ENCODE results near the gene GMPR2.

GRCh38 chr14:24261969-24262327 is 29.2 kb downstream of the GMPR2 start:
- TF ChIP-seq, protein P1, sequence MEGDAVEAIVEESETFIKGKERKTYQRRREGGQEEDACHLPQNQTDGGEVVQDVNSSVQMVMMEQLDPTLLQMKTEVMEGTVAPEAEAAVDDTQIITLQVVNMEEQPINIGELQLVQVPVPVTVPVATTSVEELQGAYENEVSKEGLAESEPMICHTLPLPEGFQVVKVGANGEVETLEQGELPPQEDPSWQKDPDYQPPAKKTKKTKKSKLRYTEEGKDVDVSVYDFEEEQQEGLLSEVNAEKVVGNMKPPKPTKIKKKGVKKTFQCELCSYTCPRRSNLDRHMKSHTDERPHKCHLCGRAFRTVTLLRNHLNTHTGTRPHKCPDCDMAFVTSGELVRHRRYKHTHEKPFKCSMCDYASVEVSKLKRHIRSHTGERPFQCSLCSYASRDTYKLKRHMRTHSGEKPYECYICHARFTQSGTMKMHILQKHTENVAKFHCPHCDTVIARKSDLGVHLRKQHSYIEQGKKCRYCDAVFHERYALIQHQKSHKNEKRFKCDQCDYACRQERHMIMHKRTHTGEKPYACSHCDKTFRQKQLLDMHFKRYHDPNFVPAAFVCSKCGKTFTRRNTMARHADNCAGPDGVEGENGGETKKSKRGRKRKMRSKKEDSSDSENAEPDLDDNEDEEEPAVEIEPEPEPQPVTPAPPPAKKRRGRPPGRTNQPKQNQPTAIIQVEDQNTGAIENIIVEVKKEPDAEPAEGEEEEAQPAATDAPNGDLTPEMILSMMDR (conservative IDR thresholded peaks at IDR 0.05; ENCODE audit: low read depth, low read length) = no peak
- TF ChIP-seq EZH2 (IDR thresholded peaks at IDR 0.05; ENCODE audit: borderline replicate concordance, low read depth, low read length, poor library complexity, severe bottlenecking) = no peak
